ENCODE data around the gene TBL1XR1.

GRCh38 chr3:177228601-177229190 lies 31.4 kb upstream of the TBL1XR1 start:
- no peak for TF ChIP-seq CTCF (IDR thresholded peaks at IDR 0.05; ENCODE audit: low read length)
- no peak for TF ChIP-seq EZH2 (IDR thresholded peaks at IDR 0.05; ENCODE audit: borderline replicate concordance, low read length)

Data from OCI-LY1 (cell line).